ENCODE data around the gene PRR18.

The PRR18 gene

DNA sequence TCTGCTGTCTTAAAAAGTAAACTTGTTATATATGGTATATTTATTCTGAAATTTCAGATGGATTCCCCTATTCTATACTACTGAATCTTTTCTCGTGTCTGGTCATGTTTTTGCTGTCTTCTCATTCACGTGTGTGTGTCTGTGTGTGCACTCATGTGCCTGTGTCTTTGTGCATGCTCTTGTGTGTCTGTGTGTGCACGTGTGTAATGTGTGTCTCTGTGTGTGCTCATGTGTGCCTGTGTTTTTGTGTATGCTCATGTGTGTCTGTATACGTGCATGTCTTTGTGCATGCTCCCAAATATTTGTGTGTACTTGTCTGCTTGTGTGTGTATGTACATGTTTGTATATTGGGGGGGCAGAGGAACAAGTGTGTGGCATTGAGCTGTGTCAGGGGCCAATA is 34.0 kb downstream of the PRR18 start:
- DNase-seq, result no peak

DNA sequence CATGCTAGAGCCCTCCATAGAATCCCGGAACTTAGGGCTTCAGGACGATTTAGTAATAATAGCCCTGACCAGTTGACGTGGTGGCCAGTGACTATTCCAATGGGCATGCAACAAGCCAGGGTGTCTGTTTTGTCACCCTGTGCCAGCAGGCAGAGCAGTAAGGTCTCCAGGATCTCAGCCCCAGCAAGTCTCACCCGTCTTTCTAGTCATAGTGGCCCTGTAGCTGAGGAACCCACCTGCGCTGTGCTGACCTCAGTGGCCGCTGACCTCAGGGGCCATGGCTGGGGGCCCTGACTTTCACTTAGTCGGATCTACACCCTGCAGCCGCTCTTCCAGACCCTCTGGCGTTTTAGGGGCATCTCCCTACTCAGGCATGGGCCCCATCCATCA is 36.8 kb downstream of the PRR18 start:
- no peak for DNase-seq

DNA sequence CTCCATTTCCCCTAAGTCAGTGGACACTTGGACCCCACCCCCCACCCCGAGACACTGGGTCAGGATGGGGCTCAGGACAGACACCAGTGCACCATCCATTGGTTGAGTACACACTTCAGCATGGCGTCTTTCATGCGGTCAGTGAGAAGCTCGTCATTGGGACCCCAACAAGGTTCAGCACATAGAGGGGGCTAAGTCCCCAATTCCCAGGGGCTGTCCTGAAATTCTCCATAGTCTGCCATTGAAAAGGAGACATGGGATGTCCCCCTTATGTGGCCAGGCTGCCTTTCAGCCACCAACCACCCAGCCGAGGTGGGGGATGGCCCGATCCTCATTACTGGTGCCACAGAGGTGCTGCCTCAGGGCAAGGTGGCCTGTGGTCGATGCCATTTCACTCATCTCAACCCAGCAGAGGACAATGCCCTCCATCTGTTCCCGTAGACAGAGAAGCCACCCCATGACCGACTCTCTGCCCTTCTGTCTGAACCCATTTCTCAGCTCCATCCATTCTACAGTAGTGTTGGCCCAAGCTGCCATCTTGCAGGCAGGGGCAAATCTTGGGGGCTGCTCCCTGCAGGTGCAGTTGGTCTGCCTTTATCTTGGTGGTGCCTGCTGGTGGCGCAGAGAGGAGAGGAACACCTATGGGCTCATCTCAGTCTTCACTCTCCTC is 37.4 kb downstream of the PRR18 start:
- no peak for DNase-seq

DNA sequence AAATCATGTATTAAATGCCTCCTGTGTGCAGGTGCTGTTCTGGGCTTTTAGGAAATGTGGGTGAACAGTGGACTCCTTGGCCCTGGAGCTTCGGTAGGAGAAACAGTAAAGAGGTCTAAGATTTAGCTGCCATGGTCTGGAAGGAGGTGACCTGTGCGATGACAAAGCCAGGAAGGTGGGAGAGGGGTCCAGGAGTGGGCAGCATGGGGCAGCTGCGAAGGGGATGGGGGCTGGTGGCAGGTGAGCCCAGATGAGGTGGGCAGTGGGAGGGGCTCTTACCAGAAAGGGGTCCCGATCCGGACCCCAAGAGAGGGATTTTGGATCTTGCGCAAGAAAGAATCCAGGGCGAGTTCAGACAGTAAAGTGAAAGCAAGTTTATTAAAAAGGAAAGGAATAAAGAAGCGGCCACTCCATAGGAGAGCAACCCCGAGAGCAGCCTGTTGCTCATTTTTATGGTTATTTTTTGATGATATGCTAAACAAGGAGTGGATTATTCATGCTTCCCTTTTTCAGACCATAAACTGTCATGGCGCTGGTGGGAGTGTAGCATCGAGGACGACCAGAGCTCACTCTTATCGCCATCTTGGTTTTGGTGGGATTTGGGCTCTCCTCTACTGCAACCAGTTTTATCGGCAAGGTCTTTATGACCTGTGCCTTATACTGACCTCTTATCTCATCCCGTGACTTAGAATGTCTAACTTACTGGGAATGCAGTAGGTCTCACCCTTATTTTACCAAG is 38.7 kb downstream of the PRR18 start:
- no peak for DNase-seq

DNA sequence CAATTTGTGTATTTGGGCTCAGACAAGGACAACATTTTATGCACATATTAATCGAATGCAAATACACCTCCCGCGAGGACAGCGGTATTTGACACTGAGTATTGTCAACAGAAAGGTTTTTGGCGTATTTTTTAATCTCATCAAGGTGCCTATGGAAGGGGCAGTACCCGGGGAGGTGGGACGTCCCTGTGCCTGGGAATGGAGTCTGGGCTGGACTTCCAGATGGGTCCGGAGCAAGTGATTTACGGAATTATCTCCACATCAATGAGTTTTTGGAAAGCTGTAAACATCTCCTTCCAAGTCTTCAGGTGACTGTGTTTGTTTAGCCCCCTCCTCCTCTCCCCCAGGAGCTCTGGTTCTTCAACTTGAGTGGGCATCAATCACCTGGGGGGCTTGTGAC is 39.8 kb downstream of the PRR18 start:
- no peak for DNase-seq

DNA sequence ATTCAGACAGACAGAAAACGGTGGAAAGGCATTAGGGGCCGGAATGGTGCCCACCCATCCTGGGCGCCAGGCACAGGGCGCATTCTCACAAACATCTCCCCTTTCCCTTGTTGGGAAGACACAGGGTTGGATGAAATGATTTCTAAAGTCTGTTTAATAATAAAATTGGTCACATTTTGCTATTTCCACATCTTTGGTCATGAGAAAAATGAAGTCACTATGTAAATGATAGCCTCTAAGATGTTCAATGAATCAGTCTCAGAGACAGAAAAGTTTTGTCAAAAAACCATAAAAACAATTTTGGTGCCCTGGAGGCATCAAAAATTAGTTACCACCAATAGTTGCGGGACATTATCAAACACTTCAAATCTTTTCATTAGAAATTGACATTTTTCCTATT is 40.7 kb downstream of the PRR18 start:
- no peak for DNase-seq

DNA sequence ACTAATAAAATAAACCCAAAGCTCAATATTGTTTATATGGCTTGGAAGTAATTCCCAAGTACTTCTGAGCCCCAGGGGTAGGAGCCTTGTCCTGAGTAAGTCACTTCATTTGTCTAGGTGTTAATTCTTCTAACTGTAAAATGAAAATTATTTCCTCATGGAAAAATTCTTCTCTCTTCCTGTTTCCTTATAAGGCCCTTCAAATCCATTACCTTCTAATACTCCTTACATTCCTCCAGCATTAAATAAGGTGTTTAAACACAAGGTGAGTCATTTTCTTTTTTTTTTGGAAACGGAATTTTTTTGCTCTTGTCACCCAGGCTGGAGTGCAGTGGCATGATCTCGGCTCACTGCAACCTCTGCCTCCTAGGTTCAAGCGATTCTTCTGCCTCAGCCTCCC is 41.9 kb downstream of the PRR18 start:
- DNase-seq, result no peak

DNA sequence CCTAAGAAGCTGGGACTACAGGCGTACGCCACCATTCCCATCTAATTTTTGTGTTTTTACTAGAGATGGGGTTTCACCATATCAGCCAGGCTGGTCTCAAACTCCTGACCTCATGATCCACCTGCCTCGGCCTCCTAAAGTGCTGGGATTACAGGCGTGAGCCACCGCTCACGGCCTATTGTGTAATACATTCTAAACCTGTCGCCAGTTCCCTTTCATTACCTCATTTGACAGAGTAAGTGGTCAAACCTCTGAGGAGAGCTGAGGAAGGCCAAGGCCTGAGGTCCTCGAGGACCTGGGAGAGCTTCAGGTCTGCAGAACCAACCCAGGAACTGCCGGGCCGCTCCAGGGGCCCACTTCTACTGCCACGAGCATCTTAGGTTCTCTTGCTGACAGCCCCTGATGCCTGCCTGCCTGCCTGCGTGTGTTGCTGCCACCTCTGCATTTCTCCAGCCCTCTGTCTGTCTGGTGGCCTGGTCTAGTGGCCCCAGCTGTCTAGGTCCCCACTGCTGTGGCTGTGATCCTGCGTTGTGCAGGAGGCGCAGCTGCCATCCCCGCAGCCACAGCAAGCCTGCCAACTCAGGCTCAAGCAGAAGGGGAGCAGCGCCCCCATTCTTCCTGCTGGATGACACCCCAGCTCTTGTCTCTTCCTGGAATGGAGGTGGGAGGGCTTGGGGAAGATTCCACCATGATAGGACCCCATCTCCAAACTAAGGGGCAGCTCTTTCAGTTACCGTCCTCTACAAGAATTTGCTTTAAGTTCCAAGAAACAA is 45.3 kb downstream of the PRR18 start:
- no peak for DNase-seq

DNA sequence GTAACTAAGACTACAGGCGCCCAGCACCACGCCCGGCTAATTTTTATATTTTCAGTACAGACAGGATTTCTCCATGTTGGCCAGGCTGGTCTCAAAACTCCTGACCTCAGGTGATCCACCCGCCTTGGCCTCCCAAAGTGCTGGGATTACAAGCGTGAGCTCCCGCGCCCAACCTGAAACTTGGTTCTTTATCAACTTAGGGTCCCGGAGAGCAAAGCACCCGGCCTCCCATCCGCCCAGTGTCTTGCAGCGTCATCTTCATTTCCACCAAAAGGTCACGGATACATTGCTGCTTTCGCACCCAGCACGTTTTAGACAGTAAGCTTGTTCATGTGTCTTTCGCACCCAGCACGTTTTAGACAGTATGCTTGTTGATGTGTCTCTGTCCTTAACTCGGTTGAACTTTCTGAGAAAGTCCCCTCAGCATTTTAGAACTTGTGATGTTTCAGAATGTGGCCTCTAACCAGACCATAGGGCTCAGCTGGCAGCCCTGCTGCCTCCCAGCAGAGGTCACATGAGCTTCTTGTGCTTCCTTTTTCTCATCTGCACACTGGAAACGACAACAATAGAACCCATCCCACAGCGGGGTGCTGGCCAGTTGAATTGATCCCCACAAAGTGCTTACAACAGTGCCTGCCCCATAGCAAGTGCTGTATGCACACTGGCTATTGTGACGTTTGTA is 48.8 kb downstream of the PRR18 start:
- DNase-seq, result peak in 1 of 2 experiments; percentile 8

DNA sequence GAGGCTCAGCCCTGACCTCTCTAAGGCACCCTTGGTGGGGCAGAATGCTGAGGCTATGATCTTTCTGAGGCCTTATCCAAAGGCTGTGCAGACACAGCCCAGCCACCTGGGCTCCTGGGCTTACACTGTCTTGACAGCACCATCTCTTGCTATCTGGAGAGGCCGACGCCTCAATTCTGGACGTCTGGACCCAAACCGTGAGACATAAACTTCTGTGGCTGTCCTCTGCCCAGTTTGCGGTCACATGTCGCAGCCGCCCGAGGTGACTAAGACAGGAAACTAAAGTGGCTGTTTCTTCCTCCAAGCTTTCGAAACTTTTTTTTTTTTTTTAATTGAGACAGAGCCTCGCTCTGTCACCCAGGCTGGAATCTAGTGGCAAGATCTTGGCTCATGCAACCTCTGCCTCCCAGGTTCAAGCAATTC is 49.3 kb downstream of the PRR18 start:
- no peak for DNase-seq

DNA sequence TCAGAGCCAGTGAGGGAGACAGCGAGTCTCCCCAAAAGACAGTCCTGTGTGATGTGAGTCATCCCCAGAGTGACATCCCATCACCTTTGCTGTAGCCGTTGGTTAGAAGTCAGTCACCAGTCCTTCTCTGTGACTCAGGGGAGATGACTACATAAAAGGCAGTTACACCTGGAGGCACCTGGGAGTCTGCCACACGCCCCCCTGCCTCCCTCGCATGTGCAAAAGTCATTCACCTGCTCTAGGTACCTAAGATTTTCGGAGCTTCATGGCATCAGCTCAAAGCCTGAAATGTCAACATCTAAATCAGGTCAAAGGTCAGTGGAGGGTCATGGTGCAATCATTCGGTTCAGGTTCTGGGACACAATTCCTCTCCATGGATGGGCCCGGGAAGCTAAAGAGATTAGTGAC is 50.3 kb downstream of the PRR18 start:
- DNase-seq, result no peak
